WTC11 (cell line): ENCODE results near the gene SLC44A3. TPM values are rescaled to one million over a fixed set of nuclear protein-coding genes. Genes with fewer than 3 reads are reported as not detected.
A peak's percentile ranks its signal among the peaks of the same experiment; 100 is the strongest.

Source experiments
- ATAC-seq: fragments of 200-7000 bp; cut with Tn5 transposase; 2 replicates; pipeline ENCODE4 v1.10.0; 2021; ENCODE audit warnings: mild to moderate bottlenecking, moderate library complexity
- CTCF ChIA-PET: fragments of 300-600 bp; sonication (Branson Sonifier 250); formaldehyde crosslinking; loops from one replicate; lab custom pipeline; 2021; ENCODE audit warnings: antibody characterized with exemption; lab: Charles Lee
- POLR2A ChIA-PET: fragments of 350-600 bp; sonication (Branson Sonifier 250); formaldehyde crosslinking; loops from one replicate; lab custom pipeline; 2021; ENCODE audit warnings: antibody characterized with exemption; lab: Charles Lee
- DNase-seq: peaks from one replicate; pipeline ENCODE4 v3.0.0; 2021; ENCODE audit warnings: low spot score
- H3K27ac Mint-ChIP-seq: 2 replicates; pipeline ENCODE4 v1.8.0; 2021; ENCODE audit warnings: mixed read lengths
- H3K27me3 Mint-ChIP-seq: 2 replicates; pipeline ENCODE4 v1.8.0; 2021; ENCODE audit warnings: low read depth, mild to moderate bottlenecking, moderate library complexity, mixed read lengths
- H3K36me3 Mint-ChIP-seq: 2 replicates; pipeline ENCODE4 v1.8.0; 2021; ENCODE audit warnings: mixed read lengths
- H3K4me1 Mint-ChIP-seq: 2 replicates; pipeline ENCODE4 v1.8.0; 2022; ENCODE audit warnings: mixed read lengths
- H3K4me3 Mint-ChIP-seq: 2 replicates; pipeline ENCODE4 v1.8.0; 2021; ENCODE audit warnings: mild to moderate bottlenecking, moderate library complexity, mixed read lengths
- H3K9me3 Mint-ChIP-seq: 2 replicates; pipeline ENCODE4 v1.8.0; 2021; ENCODE audit warnings: mixed read lengths
- AFF4 ChIP-seq: sonication (generic); formaldehyde crosslinking; IDR thresholded peaks from 2 replicates; pipeline ENCODE4 v1.8.1; 2023; ENCODE audit warnings: mild to moderate bottlenecking, missing genetic modification reagents, borderline replicate concordance
- AR ChIP-seq: fragments of 250-450 bp; sonication (Bioruptor Pico); IDR thresholded peaks from 2 replicates; pipeline ENCODE4 v1.9.0; 2021; ENCODE audit warnings: mild to moderate bottlenecking
- ATF1 ChIP-seq: sonication (generic); formaldehyde crosslinking; IDR thresholded peaks from 2 replicates; pipeline ENCODE4 v1.8.1; 2023; ENCODE audit warnings: mild to moderate bottlenecking, moderate library complexity, missing genetic modification reagents
- ATF3 ChIP-seq: sonication (generic); formaldehyde crosslinking; conservative IDR thresholded peaks from 2 replicates; pipeline ENCODE4 v1.8.1; 2022; ENCODE audit warnings: mild to moderate bottlenecking, missing genetic modification reagents
- ELF4 ChIP-seq: sonication (generic); formaldehyde crosslinking; IDR thresholded peaks from 2 replicates; pipeline ENCODE4 v1.8.1; 2022; ENCODE audit warnings: low read depth, mild to moderate bottlenecking, moderate library complexity, missing genetic modification reagents
- EMX1 ChIP-seq: fragments of 250-450 bp; sonication (Bioruptor Pico); IDR thresholded peaks from 2 replicates; pipeline ENCODE4 v1.8.0; 2021; ENCODE audit warnings: mild to moderate bottlenecking
- FOXJ3 ChIP-seq: sonication (generic); formaldehyde crosslinking; IDR thresholded peaks from 2 replicates; pipeline ENCODE4 v1.9.0; 2021; ENCODE audit warnings: missing genetic modification reagents, mild to moderate bottlenecking, borderline replicate concordance
- JAZF1 ChIP-seq: fragments of 250-450 bp; sonication (Bioruptor Pico); IDR thresholded peaks from 2 replicates; pipeline ENCODE4 v1.9.0; 2021; ENCODE audit warnings: moderate library complexity, mild to moderate bottlenecking, inconsistent platforms
- KAT7 ChIP-seq: sonication (generic); formaldehyde crosslinking; IDR thresholded peaks from 2 replicates; pipeline ENCODE4 v1.8.1; 2023; ENCODE audit warnings: missing genetic modification reagents, mild to moderate bottlenecking, borderline replicate concordance
- MAX ChIP-seq: sonication (generic); formaldehyde crosslinking; IDR thresholded peaks from 2 replicates; pipeline ENCODE4 v1.8.0; 2022; ENCODE audit warnings: mild to moderate bottlenecking, missing genetic modification reagents
- NR3C1 ChIP-seq: sonication (generic); formaldehyde crosslinking; conservative IDR thresholded peaks from 2 replicates; pipeline ENCODE4 v1.8.1; 2023; ENCODE audit warnings: low read depth, mild to moderate bottlenecking, missing genetic modification reagents
- OVOL2 ChIP-seq: fragments of 250-450 bp; sonication (Bioruptor Pico); IDR thresholded peaks from 2 replicates; pipeline ENCODE4 v1.9.0; 2021; ENCODE audit warnings: mild to moderate bottlenecking, borderline replicate concordance
- TCF7 ChIP-seq: sonication (generic); formaldehyde crosslinking; IDR thresholded peaks from 2 replicates; pipeline ENCODE4 v1.8.0; 2022; ENCODE audit warnings: mild to moderate bottlenecking, low read depth, missing genetic modification reagents, moderate library complexity
- ZBTB21 ChIP-seq: sonication (generic); formaldehyde crosslinking; IDR thresholded peaks from 2 replicates; pipeline ENCODE4 v1.8.1; 2023; ENCODE audit warnings: mild to moderate bottlenecking, missing genetic modification reagents, borderline replicate concordance
- ZBTB43 ChIP-seq: sonication (generic); formaldehyde crosslinking; IDR thresholded peaks from 2 replicates; pipeline ENCODE4 v1.8.1; 2023; ENCODE audit warnings: mild to moderate bottlenecking, missing genetic modification reagents
- ZNF671 ChIP-seq: fragments of 250-450 bp; sonication (Bioruptor Pico); IDR thresholded peaks from 2 replicates; pipeline ENCODE4 v1.8.0; 2021; ENCODE audit warnings: mild to moderate bottlenecking
- total RNA-seq: library from RNA; stranded (reverse); gene quantifications from 3 replicates; pipeline ENCODE4 v1.2.3, GENCODE V29; 2021

The SLC44A3 gene
- total RNA-seq, 1 experiment from 2014 or later, result 4.7 TPM

GRCh38 chr1:94798054-94798453 lies 22.1 kb upstream of the SLC44A3 start:
- CTCF ChIA-PET, result no interaction called here
- ATAC-seq, result no peak
- Mint-ChIP-seq H3K4me1 (peaks cover 22% of the 10 kb centered on the region), H3K36me3 (no peaks in the 10 kb centered on the region), H3K9me3 (no peaks in the 10 kb centered on the region), H3K27ac (no peak overlapping the region), H3K27me3 (no peaks in the 10 kb centered on the region), H3K4me3 (no peak overlapping the region)
- POLR2A ChIA-PET, result no interaction called here
- DNase-seq, result no peak
- TF ChIP-seq KAT7 (CRISPR knock-in tag), result no peak
- no peak for TF ChIP-seq ZBTB21
- no peak for TF ChIP-seq ZBTB43 (CRISPR knock-in tag)
- no peak for TF ChIP-seq ELF4
- no peak for TF ChIP-seq MAX (CRISPR knock-in tag)

GRCh38 chr1:94798462-94798861 lies 21.7 kb upstream of the SLC44A3 start:
- no peaks in the 10 kb centered on the region for H3K9me3 Mint-ChIP-seq
- H3K4me3 Mint-ChIP-seq, result no peak overlapping the region
- H3K4me1 Mint-ChIP-seq, result peaks cover 19% of the 10 kb centered on the region
- peak overlapping the region; percentile 26; the same call in 1 of the 2 replicates for H3K27ac Mint-ChIP-seq
- POLR2A ChIA-PET, result no interaction called here
- TF ChIP-seq ATF3 (CRISPR knock-in tag) (no peak), ZNF671 (CRISPR knock-in tag) (no peak), ATF1 (CRISPR knock-in tag) (no peak), OVOL2 (no peak)
- TF ChIP-seq, all 79 proteins: peak for 0
- no peak for ATAC-seq
- DNase-seq, result no peak
- Mint-ChIP-seq H3K36me3 (no peaks in the 10 kb centered on the region), H3K27me3 (no peaks in the 10 kb centered on the region)
- CTCF ChIA-PET, result no interaction called here

GRCh38 chr1:94799206-94799605 lies 21.0 kb upstream of the SLC44A3 start:
- no peak for ATAC-seq
- no peaks in the 10 kb centered on the region for H3K9me3 Mint-ChIP-seq
- peaks cover 21% of the 10 kb centered on the region for H3K4me1 Mint-ChIP-seq
- TF ChIP-seq FOXJ3 (CRISPR knock-in tag), result no peak
- no peak for DNase-seq
- no peaks in the 10 kb centered on the region for H3K36me3 Mint-ChIP-seq
- no peak overlapping the region for H3K4me3 Mint-ChIP-seq
- H3K27me3 Mint-ChIP-seq, result no peaks in the 10 kb centered on the region
- ChIA-PET POLR2A (no interaction called here), CTCF (no interaction called here)
- H3K27ac Mint-ChIP-seq, result 0 out of 2 replicates have a peak overlapping the region, but pooled peaks have one; percentile 34

GRCh38 chr1:94801919-94802546 lies 18.1 kb upstream of the SLC44A3 start:
- no peaks in the 10 kb centered on the region for H3K9me3 Mint-ChIP-seq
- peak overlapping the region; percentile 61; the same call in 1 of the 2 replicates for H3K27ac Mint-ChIP-seq
- H3K36me3 Mint-ChIP-seq, result no peaks in the 10 kb centered on the region
- DNase-seq, result peak; percentile 46
- H3K27me3 Mint-ChIP-seq, result no peaks in the 10 kb centered on the region
- H3K4me1 Mint-ChIP-seq, result peaks cover 33% of the 10 kb centered on the region
- no peak overlapping the region for H3K4me3 Mint-ChIP-seq
- ATAC-seq, result peak; percentile 82
- CTCF ChIA-PET, result interaction anchor here (0.7 to 2.3 kb wide), 17 partner anchors 68 to 321 kb away, joined by 3 to 10 read pairs (median 4); no protein-coding TSS in a partner anchor
- TF ChIP-seq EMX1 (CRISPR knock-in tag), result no peak
- no peak for TF ChIP-seq JAZF1 (CRISPR knock-in tag)
- POLR2A ChIA-PET, result no interaction called here

- Mint-ChIP-seq H3K9me3 (no peaks in the 10 kb centered on the region), H3K4me1 (peaks cover 34% of the 10 kb centered on the region), H3K27me3 (no peaks in the 10 kb centered on the region), H3K4me3 (no peak overlapping the region), H3K36me3 (no peaks in the 10 kb centered on the region), H3K27ac (no peak overlapping the region)
- CTCF ChIA-PET, result interaction anchor here (0.9 to 2.3 kb wide), 10 partner anchors 110 to 322 kb away, joined by 3 to 10 read pairs (median 5); no protein-coding TSS in a partner anchor
- ATAC-seq (no peak), DNase-seq (no peak)
- TF ChIP-seq AFF4 (CRISPR knock-in tag) (no peak), AR (CRISPR knock-in tag) (no peak), TCF7 (no peak), NR3C1 (CRISPR knock-in tag) (no peak)
- POLR2A ChIA-PET, result no interaction called here
Observed at GRCh38 chr1:94803106-94803505, 17.1 kb upstream of the SLC44A3 start.
